Metanephros (tissue), 1 donor: ENCODE data around the gene PDE6C. TPM values are rescaled to one million over a fixed set of nuclear protein-coding genes. Genes with fewer than 3 reads are reported as not detected.

Experiments
- total RNA-seq: library from RNA; depleted of rRNA; stranded (reverse); fragments of >200 nt; gene quantifications from one replicate; pipeline ENCODE4 v1.2.3, GENCODE V29; 2014

The PDE6C gene
- total RNA-seq: not detected

GRCh38 chr10:93612311-93612710 lies at the start of gene PDE6C:
Gene PDE6C (plus strand): TSS chr10:93612537. CDS start chr10:93612726, 189 bp downstream.

GRCh38 chr10:93566435-93567276 lies 45.7 kb upstream of the PDE6C start, which contains the start of gene FFAR4:
Gene FFAR4 (plus strand): TSS chr10:93566665. CDS start chr10:93566721, 56 bp downstream.

GRCh38 chr10:93601146-93601773 lies 11.1 kb upstream of the PDE6C start, which contains the start of gene RBP4:
Gene RBP4 (minus strand): TSS chr10:93601235. CDS start chr10:93601028, 207 bp downstream.

DNA sequence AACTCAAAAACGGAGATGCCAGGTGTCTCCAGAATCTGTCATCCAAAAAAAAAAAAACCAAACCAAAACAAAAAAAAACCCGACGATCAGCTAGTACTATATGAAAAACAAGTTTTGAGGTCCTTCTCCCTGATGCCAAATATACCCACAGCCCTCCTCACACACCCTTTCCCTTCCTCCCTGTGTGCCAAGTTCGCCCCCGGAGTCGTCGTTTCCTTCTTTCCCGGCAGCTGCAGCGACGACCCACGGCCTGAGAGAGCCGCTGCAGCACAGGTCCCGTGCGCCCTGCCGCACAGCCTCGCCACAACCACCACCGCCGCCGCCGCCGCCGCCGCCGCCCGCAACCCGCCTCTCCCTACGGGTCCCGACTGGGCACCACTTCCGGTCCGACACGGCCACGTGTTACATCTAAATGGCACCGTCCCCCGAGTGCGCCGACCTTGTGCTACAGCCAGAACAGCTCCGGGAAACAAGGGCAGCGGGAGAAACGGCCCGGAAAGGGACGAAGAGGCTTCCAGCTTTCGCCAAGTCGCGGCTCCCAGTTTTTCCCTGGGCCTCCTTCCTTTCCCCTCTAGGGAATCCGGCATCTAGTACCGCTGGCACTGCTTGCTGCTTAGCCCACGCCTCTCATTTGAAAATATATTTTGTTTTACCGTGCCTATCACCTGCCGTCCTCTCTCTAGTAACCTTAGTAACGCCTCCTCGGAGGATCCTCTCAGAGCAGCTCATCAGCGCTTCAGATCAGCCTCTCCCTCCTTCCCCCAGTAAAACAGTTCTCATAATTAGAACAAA lies 90.1 kb downstream of the PDE6C start, which contains the start of gene FRA10AC1:
Gene FRA10AC1, minus strand, starts transcription at position 383 of the 792 bp plus-strand sequence. CDS start 2,486 bp downstream, outside the sequence.

Other genes with a start within 250 kb of the PDE6C start
- gene MYOF, start 130.2 kb upstream of the PDE6C start, total RNA-seq: 48.1 TPM
- gene CEP55, start 115.9 kb upstream of the PDE6C start, total RNA-seq: 6.2 TPM
- gene FFAR4, start 45.9 kb upstream of the PDE6C start, total RNA-seq: 0.23 TPM
- gene RBP4, start 11.3 kb upstream of the PDE6C start, total RNA-seq: 4.0 TPM
- 23.1 TPM for gene FRA10AC1, start 90.1 kb downstream of the PDE6C start, total RNA-seq
- gene LGI1, start 145.4 kb downstream of the PDE6C start, total RNA-seq: 3.6 TPM